ENCODE measurements around the gene GFER.
"Not testable (repeated sequence)": the region's sequence is repeated elsewhere in the genome, so short reads cannot be mapped to it uniquely, and the experiment has no call there.

Gene GFER

GRCh38 chr16:1958143-1958491 is 25.9 kb upstream of the GFER start:
- DNase-seq, result not testable (repeated sequence)

GRCh38 chr16:1958715-1959268 is 25.2 kb upstream of the GFER start:
- no peak for DNase-seq

GRCh38 chr16:1959269-1960039 is 24.5 kb upstream of the GFER start, which contains the start of gene NDUFB10:
TSS of gene NDUFB10 (plus strand) at chr16:1959538. CDS start at chr16:1959625, 87 bp downstream.
- peak; percentile 61 for DNase-seq

GRCh38 chr16:1960665-1961630 is 23.0 kb upstream of the GFER start:
- DNase-seq, result peak; percentile 45

GRCh38 chr16:1961651-1962067 is 22.3 kb upstream of the GFER start:
- DNase-seq, result no peak

- DNase-seq, result not testable (repeated sequence)
These were observed 21.5 kb upstream of the GFER start for GRCh38 chr16:1962161-1963153.

GRCh38 chr16:1963806-1964505 is 20.0 kb upstream of the GFER start:
- DNase-seq, result no peak

- DNase-seq, result peak; percentile 94
These were observed 19.2 kb upstream of the GFER start, which contains the start of gene RPS2 for GRCh38 chr16:1964506-1965395. TSS of gene RPS2 (minus strand) at chr16:1964826. CDS start at chr16:1964625, 201 bp downstream.

- no peak for DNase-seq
These were observed 18.5 kb upstream of the GFER start for GRCh38 chr16:1965396-1966001.

- no peak for DNase-seq
These were observed 17.5 kb upstream of the GFER start, which contains the start of gene RNF151 for GRCh38 chr16:1966460-1966859. TSS of gene RNF151 (plus strand) at chr16:1966856. CDS start at chr16:1966882, 26 bp downstream.

GRCh38 chr16:1968146-1968953 is 15.6 kb upstream of the GFER start:
- no peak for DNase-seq

- peak; percentile 80 for DNase-seq
These were observed 12.1 kb upstream of the GFER start, which contains the start of gene TBL3 for GRCh38 chr16:1971796-1972489. TSS of gene TBL3 (plus strand) at chr16:1972053. CDS start at chr16:1972165, 112 bp downstream.

GRCh38 chr16:1972490-1972877 is 11.5 kb upstream of the GFER start:
- no peak for DNase-seq

- DNase-seq, result no peak
These were observed 10.4 kb upstream of the GFER start for GRCh38 chr16:1973461-1974156.

- no peak for DNase-seq
These were observed 9.6 kb upstream of the GFER start for GRCh38 chr16:1974157-1975070.

All from GF-D8 (cell line).